GM12878 (cell line): ENCODE measurements around the gene NLGN2. TPM values are rescaled to one million over a fixed set of nuclear protein-coding genes. Genes with fewer than 3 reads are reported as not detected.

Source experiments
- ATF7 ChIP-seq: fragments of 450-650 bp; IDR thresholded peaks from 2 replicates; pipeline ENCODE4 v1.6.1; 2016; ENCODE audit warnings: low read depth, mild to moderate bottlenecking
- CHD4 ChIP-seq: fragments of 200-600 bp; sonication (generic); IDR thresholded peaks from 2 replicates; pipeline ENCODE4 v1.6.1; 2016; ENCODE audit warnings: mild to moderate bottlenecking
- ETV6 ChIP-seq, 2 experiments: fragments of 450-650 bp in 1 of 2; IDR thresholded peaks in 1 of 2; conservative IDR thresholded peaks in 1 of 2; 2 replicates each; pipeline ENCODE4 v1.6.1; 2014; ENCODE audit warnings: antibody characterized with exemption in 1 of 2, borderline replicate concordance in 1 of 2, low read depth in 1 of 2, mild to moderate bottlenecking in 1 of 2, moderate library complexity in 1 of 2
- FOXK2 ChIP-seq: fragments of 450-650 bp; IDR thresholded peaks from 2 replicates; pipeline ENCODE4 v1.6.1; 2017; ENCODE audit warnings: mild to moderate bottlenecking, moderate library complexity
- NBN ChIP-seq: fragments of 450-650 bp; IDR thresholded peaks from 2 replicates; pipeline ENCODE4 v1.6.1; 2016
- NFXL1 ChIP-seq: fragments of 450-650 bp; IDR thresholded peaks from 2 replicates; pipeline ENCODE4 v1.6.1; 2017; ENCODE audit warnings: antibody characterized with exemption, mild to moderate bottlenecking, borderline replicate concordance
- POLR2AphosphoS5 ChIP-seq: IDR thresholded peaks from 2 replicates; pipeline ENCODE4 v1.6.1; 2011; ENCODE audit warnings: mild to moderate bottlenecking, low read length, inconsistent platforms
- TCF3 ChIP-seq: IDR thresholded peaks from 2 replicates; pipeline ENCODE4 v1.6.1; 2012; ENCODE audit warnings: low read depth, mild to moderate bottlenecking, low read length, borderline replicate concordance; ENCODE audit not compliant: insufficient read depth
- polyA plus RNA-seq, 11 experiments: library from polyadenylated mRNA; depleted of rRNA in 4 of 11; unstranded in 6 of 11; stranded (reverse) in 5 of 11; fragments of >200 nt; fragmentation: Nextera tagmentation in 4 of 11; fragmentation: Illumina TruSeq in 1 of 11; extraction: Ambion mirVana in 4 of 11; extraction: Trizol in 1 of 11; gene quantifications; 1 replicate in 1 of 11; 2 replicates in 10 of 11; pipeline versions ENCODE4 v1.2.1 to v1.2.3, GENCODE V29; 2011 to 2016; ENCODE audit warnings: inconsistent platforms in 2 of 11, missing spikeins in 2 of 11, low read depth in 1 of 11
- total RNA-seq, 4 experiments: library from RNA; depleted of rRNA in 3 of 4; stranded (reverse); fragments of >200 nt in 3 of 4; fragmentation: Illumina TruSeq in 1 of 4; extraction: Trizol in 1 of 4; gene quantifications; 2 replicates each; pipeline versions ENCODE4 v1.2.1 to v1.2.3, GENCODE V29; 2013 to 2021
- TF ChIP-seq, protein P1 (sequence below): fragments of 450-650 bp; IDR thresholded peaks from 2 replicates; pipeline ENCODE4 v1.6.1; 2017; ENCODE audit warnings: mild to moderate bottlenecking, moderate library complexity
- TF ChIP-seq, protein P2 (sequence below): fragments of 450-650 bp; IDR thresholded peaks from 2 replicates; pipeline ENCODE4 v1.6.1; 2017; ENCODE audit warnings: mild to moderate bottlenecking, moderate library complexity

NLGN2 gene
- total and polyA plus RNA-seq, 10 of the 15 experiments (the other 5 are each of a cell fraction or from before 2014, with no cell fraction given) = 0.02 to 0.87 (median 0.11) TPM; not detected in 2

DNA sequence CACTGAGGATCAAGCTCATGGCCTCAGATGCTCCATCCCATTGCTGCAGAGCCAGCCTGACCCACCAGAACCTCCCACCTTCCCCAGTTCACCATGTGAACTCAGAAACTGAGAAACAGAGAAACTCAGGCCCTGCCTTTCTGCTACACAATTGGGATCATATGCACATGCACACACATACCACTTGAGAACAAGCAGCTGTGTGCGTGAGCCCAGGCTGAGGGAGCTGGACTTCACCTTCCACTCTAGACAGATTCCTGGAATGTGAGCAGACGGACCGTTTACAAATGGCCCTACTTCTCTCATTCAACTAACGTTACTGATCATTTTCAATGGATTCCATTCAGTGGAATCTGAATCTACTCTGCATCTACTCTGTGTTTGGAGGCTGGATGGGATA, 16.0 kb downstream of the NLGN2 start (continued):
- TF ChIP-seq TCF3 = no peak
- TF ChIP-seq NBN = no peak
- TF ChIP-seq, protein P1, sequence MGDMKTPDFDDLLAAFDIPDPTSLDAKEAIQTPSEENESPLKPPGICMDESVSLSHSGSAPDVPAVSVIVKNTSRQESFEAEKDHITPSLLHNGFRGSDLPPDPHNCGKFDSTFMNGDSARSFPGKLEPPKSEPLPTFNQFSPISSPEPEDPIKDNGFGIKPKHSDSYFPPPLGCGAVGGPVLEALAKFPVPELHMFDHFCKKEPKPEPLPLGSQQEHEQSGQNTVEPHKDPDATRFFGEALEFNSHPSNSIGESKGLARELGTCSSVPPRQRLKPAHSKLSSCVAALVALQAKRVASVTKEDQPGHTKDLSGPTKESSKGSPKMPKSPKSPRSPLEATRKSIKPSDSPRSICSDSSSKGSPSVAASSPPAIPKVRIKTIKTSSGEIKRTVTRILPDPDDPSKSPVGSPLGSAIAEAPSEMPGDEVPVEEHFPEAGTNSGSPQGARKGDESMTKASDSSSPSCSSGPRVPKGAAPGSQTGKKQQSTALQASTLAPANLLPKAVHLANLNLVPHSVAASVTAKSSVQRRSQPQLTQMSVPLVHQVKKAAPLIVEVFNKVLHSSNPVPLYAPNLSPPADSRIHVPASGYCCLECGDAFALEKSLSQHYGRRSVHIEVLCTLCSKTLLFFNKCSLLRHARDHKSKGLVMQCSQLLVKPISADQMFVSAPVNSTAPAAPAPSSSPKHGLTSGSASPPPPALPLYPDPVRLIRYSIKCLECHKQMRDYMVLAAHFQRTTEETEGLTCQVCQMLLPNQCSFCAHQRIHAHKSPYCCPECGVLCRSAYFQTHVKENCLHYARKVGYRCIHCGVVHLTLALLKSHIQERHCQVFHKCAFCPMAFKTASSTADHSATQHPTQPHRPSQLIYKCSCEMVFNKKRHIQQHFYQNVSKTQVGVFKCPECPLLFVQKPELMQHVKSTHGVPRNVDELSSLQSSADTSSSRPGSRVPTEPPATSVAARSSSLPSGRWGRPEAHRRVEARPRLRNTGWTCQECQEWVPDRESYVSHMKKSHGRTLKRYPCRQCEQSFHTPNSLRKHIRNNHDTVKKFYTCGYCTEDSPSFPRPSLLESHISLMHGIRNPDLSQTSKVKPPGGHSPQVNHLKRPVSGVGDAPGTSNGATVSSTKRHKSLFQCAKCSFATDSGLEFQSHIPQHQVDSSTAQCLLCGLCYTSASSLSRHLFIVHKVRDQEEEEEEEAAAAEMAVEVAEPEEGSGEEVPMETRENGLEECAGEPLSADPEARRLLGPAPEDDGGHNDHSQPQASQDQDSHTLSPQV = no peak
- TF ChIP-seq, protein P2, sequence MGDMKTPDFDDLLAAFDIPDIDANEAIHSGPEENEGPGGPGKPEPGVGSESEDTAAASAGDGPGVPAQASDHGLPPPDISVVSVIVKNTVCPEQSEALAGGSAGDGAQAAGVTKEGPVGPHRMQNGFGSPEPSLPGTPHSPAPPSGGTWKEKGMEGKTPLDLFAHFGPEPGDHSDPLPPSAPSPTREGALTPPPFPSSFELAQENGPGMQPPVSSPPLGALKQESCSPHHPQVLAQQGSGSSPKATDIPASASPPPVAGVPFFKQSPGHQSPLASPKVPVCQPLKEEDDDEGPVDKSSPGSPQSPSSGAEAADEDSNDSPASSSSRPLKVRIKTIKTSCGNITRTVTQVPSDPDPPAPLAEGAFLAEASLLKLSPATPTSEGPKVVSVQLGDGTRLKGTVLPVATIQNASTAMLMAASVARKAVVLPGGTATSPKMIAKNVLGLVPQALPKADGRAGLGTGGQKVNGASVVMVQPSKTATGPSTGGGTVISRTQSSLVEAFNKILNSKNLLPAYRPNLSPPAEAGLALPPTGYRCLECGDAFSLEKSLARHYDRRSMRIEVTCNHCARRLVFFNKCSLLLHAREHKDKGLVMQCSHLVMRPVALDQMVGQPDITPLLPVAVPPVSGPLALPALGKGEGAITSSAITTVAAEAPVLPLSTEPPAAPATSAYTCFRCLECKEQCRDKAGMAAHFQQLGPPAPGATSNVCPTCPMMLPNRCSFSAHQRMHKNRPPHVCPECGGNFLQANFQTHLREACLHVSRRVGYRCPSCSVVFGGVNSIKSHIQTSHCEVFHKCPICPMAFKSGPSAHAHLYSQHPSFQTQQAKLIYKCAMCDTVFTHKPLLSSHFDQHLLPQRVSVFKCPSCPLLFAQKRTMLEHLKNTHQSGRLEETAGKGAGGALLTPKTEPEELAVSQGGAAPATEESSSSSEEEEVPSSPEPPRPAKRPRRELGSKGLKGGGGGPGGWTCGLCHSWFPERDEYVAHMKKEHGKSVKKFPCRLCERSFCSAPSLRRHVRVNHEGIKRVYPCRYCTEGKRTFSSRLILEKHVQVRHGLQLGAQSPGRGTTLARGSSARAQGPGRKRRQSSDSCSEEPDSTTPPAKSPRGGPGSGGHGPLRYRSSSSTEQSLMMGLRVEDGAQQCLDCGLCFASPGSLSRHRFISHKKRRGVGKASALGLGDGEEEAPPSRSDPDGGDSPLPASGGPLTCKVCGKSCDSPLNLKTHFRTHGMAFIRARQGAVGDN = no peak
- TF ChIP-seq FOXK2 = no peak
- no peak for TF ChIP-seq ETV6 (conservative IDR thresholded peaks at IDR 0.05 in 1 of 2, IDR thresholded peaks at IDR 0.05 in 1 of 2; ENCODE audit: borderline replicate concordance in 1 of 2, low read depth in 1 of 2)
- TF ChIP-seq ATF7 = no peak
- no peak for TF ChIP-seq POLR2AphosphoS5
- no peak for TF ChIP-seq CHD4
- TF ChIP-seq NFXL1 = no peak
